Astrocyte (in vitro differentiated cells and primary cell): ENCODE measurements around the gene FNDC3B. TPM values are rescaled to one million over a fixed set of nuclear protein-coding genes. Genes with fewer than 3 reads are reported as not detected.

ENCODE experiments used
- DNase-seq: peaks from one replicate; pipeline ENCODE4 v3.0.0-alpha.2; 2010; ENCODE audit warnings: low read depth
- FAIRE-seq: peaks from 2 replicates; lab custom pipeline; 2011; peaks lifted over from hg19 to GRCh38; lab: Jason Lieb, UNC
- H2AFZ ChIP-seq: 2 replicates; pipeline ENCODE4 v1.6.0; 2012; ENCODE audit warnings: low read depth, low read length, inconsistent platforms
- H3K27ac ChIP-seq: 2 replicates; pipeline ENCODE4 v1.5.1; 2011; ENCODE audit warnings: low read depth, low read length, inconsistent platforms
- H3K27me3 ChIP-seq: 2 replicates; pipeline ENCODE4 v1.6.0; 2011; ENCODE audit warnings: low read length, inconsistent platforms; ENCODE audit not compliant: insufficient read depth
- H3K36me3 ChIP-seq: 2 replicates; pipeline ENCODE4 v1.5.1; 2011; ENCODE audit warnings: low read length, inconsistent platforms; ENCODE audit not compliant: insufficient read depth
- H3K4me1 ChIP-seq: 2 replicates; pipeline ENCODE4 v1.5.1; 2011; ENCODE audit warnings: low read length, inconsistent platforms; ENCODE audit not compliant: insufficient read depth
- H3K4me2 ChIP-seq: 2 replicates; pipeline ENCODE4 v1.6.0; 2012; ENCODE audit warnings: low read length, inconsistent platforms
- H3K4me3 ChIP-seq: 2 replicates; pipeline ENCODE4 v1.5.1; 2011; ENCODE audit warnings: low read depth, mild to moderate bottlenecking, low read length, inconsistent platforms; ENCODE audit not compliant: insufficient read depth
- H3K79me2 ChIP-seq: 2 replicates; pipeline ENCODE4 v1.6.0; 2012; ENCODE audit warnings: mild to moderate bottlenecking, low read length, inconsistent platforms; ENCODE audit not compliant: insufficient read depth
- H3K9ac ChIP-seq: 2 replicates; pipeline ENCODE4 v1.6.0; 2012; ENCODE audit warnings: mild to moderate bottlenecking, low read length, inconsistent platforms
- H3K9me3 ChIP-seq: 2 replicates; pipeline ENCODE4 v1.5.1; 2012; ENCODE audit warnings: low read depth, mild to moderate bottlenecking, low read length, inconsistent platforms; ENCODE audit not compliant: insufficient read depth
- H4K20me1 ChIP-seq: 2 replicates; pipeline ENCODE4 v1.6.0; 2012; ENCODE audit warnings: low read length, inconsistent platforms; ENCODE audit not compliant: insufficient read depth
- H3K27ac Mint-ChIP-seq: one replicate; pipeline ENCODE4 v1.8.0; 2021; ENCODE audit warnings: mild to moderate bottlenecking, mixed read lengths; ENCODE audit not compliant: unreplicated experiment
- H3K27me3 Mint-ChIP-seq: one replicate; pipeline ENCODE4 v1.8.0; 2021; ENCODE audit warnings: low read depth, mixed read lengths; ENCODE audit not compliant: unreplicated experiment
- H3K36me3 Mint-ChIP-seq: one replicate; pipeline ENCODE4 v1.8.0; 2021; ENCODE audit warnings: low read depth, mixed read lengths; ENCODE audit not compliant: unreplicated experiment
- H3K4me1 Mint-ChIP-seq: one replicate; pipeline ENCODE4 v1.8.0; 2021; ENCODE audit warnings: low read depth, mixed read lengths; ENCODE audit not compliant: unreplicated experiment
- H3K4me3 Mint-ChIP-seq: one replicate; pipeline ENCODE4 v1.8.0; 2021; ENCODE audit warnings: mild to moderate bottlenecking, moderate library complexity, mixed read lengths; ENCODE audit not compliant: unreplicated experiment
- H3K9me3 Mint-ChIP-seq: one replicate; pipeline ENCODE4 v1.8.0; 2021; ENCODE audit warnings: mild to moderate bottlenecking, mixed read lengths; ENCODE audit not compliant: unreplicated experiment
- CTCF ChIP-seq: IDR thresholded peaks from 2 replicates; pipeline ENCODE4 v1.5.1; 2011; ENCODE audit warnings: low read depth, mild to moderate bottlenecking, inconsistent platforms, low read length, moderate library complexity; ENCODE audit not compliant: insufficient read depth
- EZH2 ChIP-seq: IDR thresholded peaks from 2 replicates; pipeline ENCODE4 v1.6.1; 2012; ENCODE audit warnings: mild to moderate bottlenecking, low read length, inconsistent platforms; ENCODE audit not compliant: insufficient read depth
- total RNA-seq: library from RNA; stranded (reverse); gene quantifications from 2 replicates; pipeline ENCODE4 v1.2.1, GENCODE V29; 2021

Gene FNDC3B
- total RNA-seq, 1 donor from 2014 or later, result 327 TPM

DNA sequence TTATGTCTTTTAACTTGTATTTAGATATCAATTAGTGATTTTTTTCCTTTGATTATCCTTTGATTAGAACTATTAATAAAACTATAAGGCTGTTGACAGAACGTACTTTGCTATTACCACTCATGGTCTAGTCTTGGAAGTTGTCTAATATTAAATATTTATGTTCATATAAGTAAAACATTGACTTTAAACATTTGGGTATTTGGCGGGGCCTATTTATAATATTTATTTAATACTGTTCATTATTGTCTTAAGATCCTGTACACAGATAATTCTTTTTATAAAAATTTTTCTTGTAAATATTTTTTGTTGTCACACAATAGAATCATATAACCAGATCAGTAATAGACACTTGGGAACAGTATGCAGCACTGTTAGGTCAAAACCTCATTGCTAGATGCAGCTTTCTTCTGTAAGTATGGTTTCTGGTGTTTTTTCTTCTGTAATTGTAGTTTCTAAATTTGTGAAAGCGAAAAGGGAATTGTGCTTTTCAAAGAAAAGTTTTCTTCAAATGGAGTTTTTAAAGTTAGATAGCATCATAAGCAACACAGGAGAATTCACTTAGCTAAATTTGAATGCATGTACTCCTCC lies 93.4 kb downstream of the FNDC3B start:
- Histone ChIP-seq H4K20me1 (peaks cover 23% of the 10 kb centered on the region), H3K36me3 (peaks cover 19% of the 10 kb centered on the region), H3K27ac (no peak overlapping the region), H2AFZ (no peak overlapping the region), H3K9ac (no peak overlapping the region), H3K4me3 (no peak overlapping the region), H3K4me2 (no peak overlapping the region), H3K9me3 (no peaks in the 10 kb centered on the region), H3K27me3 (no peaks in the 10 kb centered on the region), H3K4me1 (peaks cover 52% of the 10 kb centered on the region), H3K79me2 (peaks cover 86% of the 10 kb centered on the region)
- Mint-ChIP-seq H3K9me3 (no peaks in the 10 kb centered on the region), H3K27me3 (no peaks in the 10 kb centered on the region), H3K27ac (no peak overlapping the region), H3K4me3 (no peak overlapping the region), H3K4me1 (peaks cover 66% of the 10 kb centered on the region), H3K36me3 (peaks cover 13% of the 10 kb centered on the region)
- FAIRE-seq (no peak), DNase-seq (no peak)
- no peak for TF ChIP-seq EZH2

- FAIRE-seq (no peak), DNase-seq (no peak)
- no peak overlapping the region for H3K27ac ChIP-seq
- H3K4me1 Mint-ChIP-seq, result peaks cover 65% of the 10 kb centered on the region
- no peak overlapping the region for H3K9ac ChIP-seq
- no peak for TF ChIP-seq CTCF
- no peak for TF ChIP-seq EZH2
- H3K9me3 Mint-ChIP-seq, result no peaks in the 10 kb centered on the region
- H3K4me2 ChIP-seq, result no peak overlapping the region
- H3K27ac Mint-ChIP-seq, result peak overlapping the region; percentile 68
- H3K36me3 Mint-ChIP-seq, result peaks cover 13% of the 10 kb centered on the region
- H3K9me3 ChIP-seq, result no peaks in the 10 kb centered on the region
- no peak overlapping the region for H2AFZ ChIP-seq
- no peak overlapping the region for H3K4me3 ChIP-seq
- no peaks in the 10 kb centered on the region for H3K27me3 Mint-ChIP-seq
- peaks cover 83% of the 10 kb centered on the region for H3K79me2 ChIP-seq
- H4K20me1 ChIP-seq, result peaks cover 16% of the 10 kb centered on the region
- H3K27me3 ChIP-seq, result no peaks in the 10 kb centered on the region
- H3K36me3 ChIP-seq, result peaks cover 19% of the 10 kb centered on the region
- H3K4me3 Mint-ChIP-seq, result no peak overlapping the region
- peaks cover 52% of the 10 kb centered on the region for H3K4me1 ChIP-seq
Measured at GRCh38 chr3:172133838-172134237, 94.5 kb downstream of the FNDC3B start.

DNA sequence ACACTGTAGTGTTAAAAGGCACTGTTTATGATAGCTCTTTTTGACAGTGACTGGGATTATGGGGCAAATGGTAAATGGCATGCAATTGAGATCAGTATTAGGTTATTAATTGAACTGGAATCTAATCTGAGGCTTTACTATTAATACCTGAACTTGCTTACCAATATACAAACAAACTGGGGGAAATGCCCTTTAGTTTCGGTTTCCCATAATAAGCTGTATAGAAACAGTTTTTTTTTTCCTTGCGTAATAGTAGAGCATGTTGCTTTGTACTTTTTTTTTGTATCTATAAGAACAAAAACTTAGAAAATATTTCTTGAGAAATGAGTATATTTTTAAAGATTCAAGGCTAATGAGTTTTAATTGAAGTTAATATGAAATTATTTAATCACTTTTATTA lies 95.0 kb downstream of the FNDC3B start:
- peaks cover 13% of the 10 kb centered on the region for H3K36me3 Mint-ChIP-seq
- FAIRE-seq (no peak), DNase-seq (no peak)
- peaks cover 83% of the 10 kb centered on the region for H3K79me2 ChIP-seq
- H3K9me3 ChIP-seq, result no peaks in the 10 kb centered on the region
- TF ChIP-seq EZH2 (no peak), CTCF (no peak)
- H3K4me3 ChIP-seq, result no peak overlapping the region
- no peak overlapping the region for H3K27ac ChIP-seq
- no peak overlapping the region for H3K4me2 ChIP-seq
- no peak overlapping the region for H3K9ac ChIP-seq
- peaks cover 64% of the 10 kb centered on the region for H3K4me1 Mint-ChIP-seq
- H3K27me3 ChIP-seq, result no peaks in the 10 kb centered on the region
- H3K4me3 Mint-ChIP-seq, result no peak overlapping the region
- H4K20me1 ChIP-seq, result peaks cover 11% of the 10 kb centered on the region
- no peak overlapping the region for H2AFZ ChIP-seq
- no peaks in the 10 kb centered on the region for H3K9me3 Mint-ChIP-seq
- no peaks in the 10 kb centered on the region for H3K27me3 Mint-ChIP-seq
- H3K4me1 ChIP-seq, result peaks cover 52% of the 10 kb centered on the region
- no peak overlapping the region for H3K27ac Mint-ChIP-seq
- peaks cover 19% of the 10 kb centered on the region for H3K36me3 ChIP-seq
